Stimulated activated CD4-positive, alpha-beta T cell treated with anti-CD3 and anti-CD28 coated beads, Interleukin-15, amount 100 ng/mL, for 24 hours (primary cell): ENCODE results near the gene GOLGA8J.
"Not testable (repeated sequence)": the region's sequence is repeated elsewhere in the genome, so short reads cannot be mapped to it uniquely, and the experiment has no call there.

Experiments
- DNase-seq: peaks from one replicate; pipeline ENCODE4 v3.0.0-alpha.2; 2020

The GOLGA8J gene

GRCh38 chr15:30097827-30098226, 15.1 kb downstream of the GOLGA8J start:
- DNase-seq: not testable (repeated sequence)

DNA sequence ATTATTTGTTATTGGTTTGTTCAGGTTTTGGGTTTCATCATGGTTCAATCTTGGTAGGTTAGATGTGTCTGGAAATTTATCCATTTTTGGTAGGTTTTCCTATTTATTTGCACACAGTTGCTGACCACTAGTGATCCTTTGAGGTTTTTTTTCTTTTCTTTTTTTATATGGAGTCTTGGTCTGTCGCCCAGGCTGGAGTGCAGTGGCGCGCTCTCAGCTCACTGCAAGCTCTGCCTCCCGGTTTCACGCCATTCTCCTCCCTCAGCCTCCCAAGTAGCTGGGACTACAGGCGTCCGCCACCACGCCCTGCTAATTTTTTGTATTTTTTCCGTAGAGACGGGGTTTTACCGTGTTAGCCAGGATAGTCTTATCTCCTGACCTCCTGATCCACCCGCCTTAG, 20.1 kb downstream of the GOLGA8J start:
- not testable (repeated sequence) for DNase-seq

DNA sequence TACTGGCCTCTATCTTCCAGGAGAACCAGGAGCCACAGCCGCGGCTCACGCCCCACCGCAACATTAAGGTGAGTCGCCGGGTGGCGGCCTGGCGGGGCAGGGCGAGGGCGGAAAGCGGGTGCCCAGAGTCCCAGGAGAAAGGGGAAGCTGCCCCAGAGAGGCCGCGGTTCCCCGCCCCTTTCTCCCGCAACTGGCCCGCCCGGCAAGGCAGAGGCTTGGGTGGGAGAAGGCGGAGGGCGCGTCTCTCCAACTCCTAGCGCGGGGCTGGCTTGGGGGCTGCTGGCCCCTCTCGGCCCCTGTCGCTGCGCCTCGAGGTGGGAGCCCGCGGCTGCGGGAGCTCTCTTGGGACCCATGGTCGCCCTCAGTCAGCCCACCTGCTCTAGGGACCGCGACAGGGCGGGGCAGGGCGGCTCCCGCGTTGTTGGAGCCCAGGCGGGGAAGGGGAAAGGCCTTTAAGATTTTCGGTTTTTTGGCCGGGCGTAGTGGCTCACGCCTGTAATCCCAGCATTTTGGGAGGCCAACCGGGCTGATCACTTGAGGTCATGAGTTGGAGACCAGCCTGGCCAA, 21.3 kb downstream of the GOLGA8J start:
- not testable (repeated sequence) for DNase-seq

- not testable (repeated sequence) for DNase-seq
Measured at GRCh38 chr15:30110591-30110990, 27.8 kb downstream of the GOLGA8J start.

- not testable (repeated sequence) for DNase-seq
Measured at GRCh38 chr15:30130066-30130465, 47.3 kb downstream of the GOLGA8J start.

DNA sequence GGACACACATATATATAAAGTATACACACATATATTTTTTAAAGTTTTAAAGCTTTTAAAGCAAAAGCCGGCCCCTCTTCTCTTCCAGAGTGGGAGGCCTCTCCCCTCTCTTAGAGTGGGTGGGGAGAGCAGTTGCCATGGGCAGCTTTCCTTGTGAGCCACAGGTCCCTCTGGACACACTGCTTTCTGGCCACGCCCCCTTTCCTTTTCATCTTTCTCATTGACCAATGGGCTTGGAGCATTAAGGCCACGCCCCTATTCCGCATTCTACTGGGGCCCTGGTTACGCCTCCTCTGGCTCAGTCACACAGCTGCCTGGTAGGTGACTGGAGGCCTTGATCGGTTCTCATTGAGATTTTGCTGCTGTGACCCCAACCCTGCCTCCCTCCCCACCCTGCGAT, 52.0 kb downstream of the GOLGA8J start, which contains the start of gene GOLGA8T:
TSS of gene GOLGA8T (plus strand) at position 301 of the 400 bp plus-strand sequence. CDS start at position 399, 98 bp downstream.
- DNase-seq: not testable (repeated sequence)
